SU-DHL-6 (cell line): ENCODE results near the gene SHISA9.

Experiments
- H2AFZ ChIP-seq: fragments of 200-600 bp; sonication (generic); 2 replicates; pipeline ENCODE4 v1.6.1; 2014; ENCODE audit warnings: low read depth, mild to moderate bottlenecking, moderate library complexity, mixed read lengths, antibody characterized with exemption, low read length; ENCODE audit not compliant: severe bottlenecking
- H3F3A ChIP-seq: fragments of 200-600 bp; shearing (Covaris generic); 2 replicates; pipeline ENCODE4 v1.6.0; 2016; ENCODE audit warnings: antibody characterized with exemption, mild to moderate bottlenecking; ENCODE audit not compliant: insufficient read depth
- H3K27ac ChIP-seq: fragments of 200-600 bp; sonication (generic); 2 replicates; pipeline ENCODE4 v1.5.1; 2016; ENCODE audit warnings: low read depth, mild to moderate bottlenecking, low read length, moderate library complexity, mixed read lengths
- H3K27me3 ChIP-seq: fragments of 200-600 bp; sonication (generic), shearing (Covaris generic); 2 replicates; pipeline ENCODE4 v1.6.0; 2014; ENCODE audit warnings: mild to moderate bottlenecking, low read length
- H3K36me3 ChIP-seq: fragments of 200-600 bp; sonication (generic); 2 replicates; pipeline ENCODE4 v1.6.1; 2014; ENCODE audit warnings: mild to moderate bottlenecking, low read length, mixed read lengths
- H3K4me2 ChIP-seq: fragments of 300-600, 200-600 bp; shearing (Covaris generic), sonication (generic); 2 replicates; pipeline ENCODE4 v1.6.0; 2014; ENCODE audit warnings: low read length, low read depth, mild to moderate bottlenecking; ENCODE audit not compliant: poor library complexity, severe bottlenecking
- H3K4me3 ChIP-seq: fragments of 200-600 bp; sonication (generic); 2 replicates; pipeline ENCODE4 v1.5.1; 2014; ENCODE audit warnings: antibody characterized with exemption, low read length, mild to moderate bottlenecking, mixed read lengths; ENCODE audit not compliant: insufficient read depth, poor library complexity, severe bottlenecking
- H3K79me2 ChIP-seq: fragments of 200-600 bp; sonication (generic); 2 replicates; pipeline ENCODE4 v1.6.1; 2014; ENCODE audit warnings: mild to moderate bottlenecking, low read length, moderate library complexity; ENCODE audit not compliant: insufficient read depth
- H3K9ac ChIP-seq: fragments of 200-600 bp; sonication (generic); 2 replicates; pipeline ENCODE4 v1.7.0; 2014; ENCODE audit warnings: mild to moderate bottlenecking, low read length
- H3K9me2 ChIP-seq: fragments of 200-600 bp; sonication (generic); replicated peaks from 2 replicates; pipeline ENCODE4 v1.6.1; 2014; ENCODE audit warnings: low read length; ENCODE audit not compliant: insufficient read depth
- H3K9me3 ChIP-seq: fragments of 200-600 bp; sonication (generic); 2 replicates; pipeline ENCODE4 v1.6.1; 2014; ENCODE audit warnings: low read length, mixed read lengths; ENCODE audit not compliant: insufficient read depth
- H4K20me1 ChIP-seq: fragments of 200-600 bp; sonication (generic); 2 replicates; pipeline ENCODE4 v1.6.1; 2014; ENCODE audit warnings: low read depth, mild to moderate bottlenecking, antibody characterized with exemption, low read length, moderate library complexity, mixed read lengths
- EZH2phosphoT487 ChIP-seq: fragments of 200-600 bp; sonication (generic), shearing (Covaris generic); conservative IDR thresholded peaks from 2 replicates; pipeline ENCODE4 v1.6.1; 2018; ENCODE audit warnings: mild to moderate bottlenecking, antibody characterized with exemption, low read length, moderate library complexity, mixed read lengths
- TF ChIP-seq, protein P1 (sequence below): fragments of 200-600 bp; sonication (generic); IDR thresholded peaks from one replicate; pipeline ENCODE4 v1.5.1; 2017; ENCODE audit warnings: antibody characterized with exemption, mild to moderate bottlenecking, low read length, moderate library complexity; ENCODE audit not compliant: insufficient read depth, poor library complexity, severe bottlenecking

Gene SHISA9

DNA sequence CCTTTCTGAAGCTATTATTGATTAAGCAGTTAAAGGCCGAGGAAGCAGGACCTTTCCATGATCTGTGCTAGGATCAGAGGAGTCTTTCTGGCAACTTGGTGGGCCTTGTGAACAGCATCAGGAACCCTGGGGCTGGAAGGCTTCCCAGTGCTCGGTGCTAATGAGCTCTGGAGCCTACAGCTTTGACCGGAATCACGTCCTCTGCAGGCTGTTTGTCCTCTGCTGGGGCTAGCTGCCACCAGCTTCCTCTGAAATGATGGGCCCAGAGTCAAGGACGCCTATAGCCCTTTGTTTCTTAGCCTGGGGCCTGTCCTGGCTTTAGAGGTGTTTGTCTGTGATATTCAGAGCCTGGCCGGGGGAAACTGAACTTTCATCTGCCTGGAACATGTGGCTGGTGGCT, 111.6 kb downstream of the SHISA9 start:
- no peaks in the 10 kb centered on the region for H3K27me3 ChIP-seq
- H3K4me3 ChIP-seq, result no peak overlapping the region
- no peak overlapping the region for H3K27ac ChIP-seq
- H2AFZ ChIP-seq, result no peak overlapping the region
- H3K79me2 ChIP-seq, result no peaks in the 10 kb centered on the region
- no peak for TF ChIP-seq EZH2phosphoT487
- TF ChIP-seq, protein P1, sequence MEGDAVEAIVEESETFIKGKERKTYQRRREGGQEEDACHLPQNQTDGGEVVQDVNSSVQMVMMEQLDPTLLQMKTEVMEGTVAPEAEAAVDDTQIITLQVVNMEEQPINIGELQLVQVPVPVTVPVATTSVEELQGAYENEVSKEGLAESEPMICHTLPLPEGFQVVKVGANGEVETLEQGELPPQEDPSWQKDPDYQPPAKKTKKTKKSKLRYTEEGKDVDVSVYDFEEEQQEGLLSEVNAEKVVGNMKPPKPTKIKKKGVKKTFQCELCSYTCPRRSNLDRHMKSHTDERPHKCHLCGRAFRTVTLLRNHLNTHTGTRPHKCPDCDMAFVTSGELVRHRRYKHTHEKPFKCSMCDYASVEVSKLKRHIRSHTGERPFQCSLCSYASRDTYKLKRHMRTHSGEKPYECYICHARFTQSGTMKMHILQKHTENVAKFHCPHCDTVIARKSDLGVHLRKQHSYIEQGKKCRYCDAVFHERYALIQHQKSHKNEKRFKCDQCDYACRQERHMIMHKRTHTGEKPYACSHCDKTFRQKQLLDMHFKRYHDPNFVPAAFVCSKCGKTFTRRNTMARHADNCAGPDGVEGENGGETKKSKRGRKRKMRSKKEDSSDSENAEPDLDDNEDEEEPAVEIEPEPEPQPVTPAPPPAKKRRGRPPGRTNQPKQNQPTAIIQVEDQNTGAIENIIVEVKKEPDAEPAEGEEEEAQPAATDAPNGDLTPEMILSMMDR, result no peak
- no peak overlapping the region for H3K4me2 ChIP-seq
- no peaks in the 10 kb centered on the region for H3K9me3 ChIP-seq
- H4K20me1 ChIP-seq, result no peaks in the 10 kb centered on the region
- no peaks in the 10 kb centered on the region for H3K36me3 ChIP-seq
- no peak overlapping the region for H3K9ac ChIP-seq
- no peaks in the 10 kb centered on the region for H3F3A ChIP-seq
- no peaks in the 10 kb centered on the region for H3K9me2 ChIP-seq

DNA sequence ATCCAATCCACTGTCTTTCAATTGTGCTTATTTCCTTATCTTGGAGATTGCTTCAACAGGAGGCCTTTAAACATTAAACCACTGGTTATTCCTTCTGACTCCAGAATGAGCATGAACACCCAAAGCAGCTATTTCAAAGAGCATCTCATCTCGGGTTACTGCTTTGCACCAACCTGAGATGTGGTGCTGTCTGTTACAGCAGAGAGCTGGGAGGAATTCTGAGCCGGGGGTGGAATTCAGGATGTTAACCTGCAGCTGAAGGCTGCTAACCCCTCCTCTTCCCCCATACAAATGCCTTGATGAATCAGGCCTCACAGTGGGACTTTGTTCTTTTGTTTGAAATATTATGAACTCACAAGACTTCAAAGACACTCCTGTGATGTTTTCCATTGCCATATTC, 113.1 kb downstream of the SHISA9 start:
- no peak for TF ChIP-seq EZH2phosphoT487
- TF ChIP-seq, protein P1, result no peak
- Histone ChIP-seq H3K27ac (no peak overlapping the region), H3K9me3 (no peaks in the 10 kb centered on the region), H3K9ac (no peak overlapping the region), H3F3A (no peaks in the 10 kb centered on the region), H3K9me2 (no peaks in the 10 kb centered on the region), H2AFZ (no peak overlapping the region), H3K4me3 (no peak overlapping the region), H3K36me3 (no peaks in the 10 kb centered on the region), H3K27me3 (no peaks in the 10 kb centered on the region), H4K20me1 (no peaks in the 10 kb centered on the region), H3K79me2 (no peaks in the 10 kb centered on the region), H3K4me2 (no peak overlapping the region)

DNA sequence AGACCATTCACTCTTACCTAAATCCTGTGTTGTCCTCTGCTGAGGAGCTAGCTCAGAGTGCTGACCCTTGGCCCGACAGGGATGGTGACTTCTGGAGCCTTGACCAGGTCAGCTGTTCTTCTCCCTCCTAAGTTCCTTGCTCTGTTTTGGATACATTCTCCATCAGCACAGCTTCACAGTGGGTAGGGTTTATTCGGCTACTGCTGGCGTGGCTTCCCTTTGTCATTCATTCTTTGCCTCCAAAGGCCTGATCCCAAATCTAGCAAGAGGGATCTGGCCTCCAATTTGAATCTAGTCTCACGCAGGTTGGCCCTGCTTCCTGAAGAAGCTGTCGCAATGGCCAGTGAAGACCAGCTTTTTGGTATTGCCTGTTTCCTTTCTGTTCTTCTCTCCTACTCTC, 116.6 kb downstream of the SHISA9 start:
- Histone ChIP-seq H3K36me3 (no peaks in the 10 kb centered on the region), H3F3A (no peaks in the 10 kb centered on the region), H3K27ac (no peak overlapping the region), H2AFZ (no peak overlapping the region), H3K9me3 (no peaks in the 10 kb centered on the region), H3K4me3 (no peak overlapping the region), H3K9me2 (no peaks in the 10 kb centered on the region), H3K9ac (no peak overlapping the region), H3K27me3 (no peaks in the 10 kb centered on the region), H3K79me2 (no peaks in the 10 kb centered on the region), H4K20me1 (no peaks in the 10 kb centered on the region), H3K4me2 (no peak overlapping the region)
- TF ChIP-seq, protein P1, result no peak
- TF ChIP-seq EZH2phosphoT487, result no peak
